Measurements from ENCODE around the gene MEOX1. TPM values are rescaled to one million over a fixed set of nuclear protein-coding genes. Genes with fewer than 3 reads are reported as not detected.

The MEOX1 gene
- total and polyA plus RNA-seq, 2 donors (not counting 1 experiment from before 2014, with no cell fraction given), result not detected

- no peak overlapping the region for H2AFZ ChIP-seq (ENCODE audit: insufficient read depth, low read depth, low read length, poor library complexity, severe bottlenecking)
- H3K36me3 ChIP-seq (replicated peaks in 1 of 2; ENCODE audit: control extremely low read depth in 1 of 2, control insufficient read depth in 1 of 2, extremely low read depth in 1 of 2, insufficient read depth in 2 of 2, low read length in 1 of 2), result no peaks in the 10 kb centered on the region
- no peak overlapping the region for H3K27ac ChIP-seq (ENCODE audit: low read length in 2 of 2)
- H3K4me3 ChIP-seq (ENCODE audit: control extremely low read depth in 1 of 5, extremely low read depth in 1 of 5, insufficient read depth in 1 of 5, low read depth in 2 of 5, low read length in 4 of 5), result no peak overlapping the region
- H3K9me3 ChIP-seq (ENCODE audit: control extremely low read depth in 1 of 3, control insufficient read depth in 2 of 3, insufficient read depth in 1 of 3, low read length in 2 of 3), result peaks cover 0 to 8% (median 0%) of the 10 kb centered on the region in 3 donors
- CTCF ChIA-PET, result interaction anchor here (0.7 to 1.1 kb wide), 3 partner anchors 37 to 324 kb away, joined by 3 to 5 read pairs (median 3); no protein-coding TSS in a partner anchor
- no peak overlapping the region for H3K4me2 ChIP-seq (replicated peaks; ENCODE audit: low read depth, low read length, poor library complexity, severe bottlenecking)
- DNase-seq (no peak), ATAC-seq (ENCODE audit: low read depth) (no peak)
- H3K79me2 ChIP-seq (ENCODE audit: control insufficient read depth, insufficient read depth, low read length), result no peaks in the 10 kb centered on the region
- H3K27ac Mint-ChIP-seq, result no peak overlapping the region
- H3K27me3 Mint-ChIP-seq, result peaks cover 11% of the 10 kb centered on the region
- no peak for TF ChIP-seq CTCF (IDR thresholded peaks at IDR 0.05)
- intact Hi-C loops (cut with micrococcal nuclease), result no loop called here
- H4K20me1 ChIP-seq (ENCODE audit: control insufficient read depth, insufficient read depth, low read length, poor library complexity, severe bottlenecking), result no peaks in the 10 kb centered on the region
- no peak overlapping the region for H3K9ac ChIP-seq (ENCODE audit: low read length)
- peaks cover 0 to 6% (median 1%) of the 10 kb centered on the region in 4 experiments for H3K27me3 ChIP-seq (replicated peaks in 1 of 4; ENCODE audit: control extremely low read depth in 1 of 4, control insufficient read depth in 3 of 4, insufficient read depth in 4 of 4, low read length in 3 of 4)
- H3K4me3 Mint-ChIP-seq, result no peak overlapping the region
- no peaks in the 10 kb centered on the region for H3K9me3 Mint-ChIP-seq (ENCODE audit: insufficient read depth)
- 58% methylated on average over 5 of the region's 6 CpGs for WGBS (ENCODE audit: insufficient coverage)
- no peaks in the 10 kb centered on the region for H3K4me1 ChIP-seq (ENCODE audit: control insufficient read depth in 2 of 2, insufficient read depth in 2 of 2, low read length in 2 of 2)
- POLR2A ChIA-PET, result no interaction called here
- no peaks in the 10 kb centered on the region for H3K4me1 Mint-ChIP-seq
Measured at GRCh38 chr17:43613917-43614316, 47.8 kb downstream of the MEOX1 start.

GRCh38 chr17:43612515-43612914, 49.2 kb downstream of the MEOX1 start:
- 96% methylated on average over 3 of the region's 3 CpGs for WGBS (ENCODE audit: insufficient coverage)
- Histone ChIP-seq H3K27ac (ENCODE audit: low read length in 2 of 2) (no peak overlapping the region), H3K9me3 (ENCODE audit: control extremely low read depth in 1 of 3, control insufficient read depth in 2 of 3, insufficient read depth in 1 of 3, low read length in 2 of 3) (peaks cover 0 to 8% (median 0%) of the 10 kb centered on the region in 3 donors), H3K36me3 (replicated peaks in 1 of 2; ENCODE audit: control extremely low read depth in 1 of 2, control insufficient read depth in 1 of 2, extremely low read depth in 1 of 2, insufficient read depth in 2 of 2, low read length in 1 of 2) (no peaks in the 10 kb centered on the region), H3K4me1 (ENCODE audit: control insufficient read depth in 2 of 2, insufficient read depth in 2 of 2, low read length in 2 of 2) (no peaks in the 10 kb centered on the region), H2AFZ (ENCODE audit: insufficient read depth, low read depth, low read length, poor library complexity, severe bottlenecking) (no peak overlapping the region), H3K4me2 (replicated peaks; ENCODE audit: low read depth, low read length, poor library complexity, severe bottlenecking) (no peak overlapping the region), H3K27me3 (replicated peaks in 1 of 4; ENCODE audit: control extremely low read depth in 1 of 4, control insufficient read depth in 3 of 4, insufficient read depth in 4 of 4, low read length in 3 of 4) (peaks cover 0 to 6% (median 1%) of the 10 kb centered on the region in 4 experiments), H3K79me2 (ENCODE audit: control insufficient read depth, insufficient read depth, low read length) (no peaks in the 10 kb centered on the region), H4K20me1 (ENCODE audit: control insufficient read depth, insufficient read depth, low read length, poor library complexity, severe bottlenecking) (no peaks in the 10 kb centered on the region), H3K9ac (ENCODE audit: low read length) (no peak overlapping the region), H3K4me3 (ENCODE audit: control extremely low read depth in 1 of 5, extremely low read depth in 1 of 5, insufficient read depth in 1 of 5, low read depth in 2 of 5, low read length in 4 of 5) (no peak overlapping the region)
- no peak for DNase-seq
- Mint-ChIP-seq H3K9me3 (ENCODE audit: insufficient read depth) (no peaks in the 10 kb centered on the region), H3K4me3 (no peak overlapping the region), H3K27ac (no peak overlapping the region), H3K27me3 (peaks cover 11% of the 10 kb centered on the region), H3K4me1 (no peaks in the 10 kb centered on the region)
- no peak for ATAC-seq (ENCODE audit: low read depth)
- intact Hi-C loops (cut with micrococcal nuclease), result no loop called here
- TF ChIP-seq CTCF (IDR thresholded peaks at IDR 0.05) (no peak), EZH2 (IDR thresholded peaks at IDR 0.05; ENCODE audit: borderline replicate concordance, insufficient read depth, low read depth, low read length, poor library complexity, severe bottlenecking) (no peak)
- ChIA-PET CTCF (no interaction called here), POLR2A (no interaction called here)
